Mesendoderm (in vitro differentiated cells): Measurements from ENCODE around the gene SLC25A19.
"Not testable (repeated sequence)": the region's sequence is repeated elsewhere in the genome, so short reads cannot be mapped to it uniquely, and the experiment has no call there.

Experiments used
- DNase-seq: peaks from one replicate; pipeline ENCODE4 v3.0.0; 2013
- H2AK5ac ChIP-seq: 2 replicates; pipeline ENCODE4 v1.6.1; 2013; ENCODE audit warnings: low read length, inconsistent platforms
- H2BK120ac ChIP-seq: 2 replicates; pipeline ENCODE4 v1.6.1; 2013; ENCODE audit warnings: low read depth, mild to moderate bottlenecking, low read length, moderate library complexity, mixed read lengths
- H2BK15ac ChIP-seq: replicated peaks from 2 replicates; pipeline ENCODE4 v1.6.1; 2013; ENCODE audit warnings: low read depth, mild to moderate bottlenecking, moderate library complexity
- H2BK5ac ChIP-seq: 2 replicates; pipeline ENCODE4 v1.6.1; 2013; ENCODE audit warnings: low read length, inconsistent platforms
- H3K18ac ChIP-seq: 2 replicates; pipeline ENCODE4 v1.6.1; 2013; ENCODE audit warnings: mild to moderate bottlenecking, low read length, mixed read lengths
- H3K23ac ChIP-seq: one replicate; pipeline ENCODE4 v1.6.1; 2013; ENCODE audit warnings: low read length
- H3K27ac ChIP-seq: 2 replicates; pipeline ENCODE4 v1.5.1; 2013; ENCODE audit warnings: low read depth, mild to moderate bottlenecking, inconsistent platforms, low read length, moderate library complexity
- H3K27me3 ChIP-seq: 2 replicates; pipeline ENCODE4 v1.6.1; 2013; ENCODE audit warnings: low read length, control low read depth, mild to moderate bottlenecking, inconsistent platforms; ENCODE audit not compliant: insufficient read depth, poor library complexity
- H3K36me3 ChIP-seq: 2 replicates; pipeline ENCODE4 v1.6.1; 2013; ENCODE audit warnings: low read length, inconsistent platforms; ENCODE audit not compliant: control insufficient read depth, insufficient read depth
- H3K4ac ChIP-seq: one replicate; pipeline ENCODE4 v1.6.1; 2013; ENCODE audit warnings: low read depth, mild to moderate bottlenecking, low read length, moderate library complexity
- H3K4me1 ChIP-seq: 2 replicates; pipeline ENCODE4 v1.6.1; 2013; ENCODE audit warnings: low read depth, low read length, inconsistent platforms; ENCODE audit not compliant: control insufficient read depth
- H3K4me2 ChIP-seq: 2 replicates; pipeline ENCODE4 v1.6.1; 2013; ENCODE audit warnings: low read length
- H3K4me3 ChIP-seq: 2 replicates; pipeline ENCODE4 v1.5.1; 2013; ENCODE audit warnings: mild to moderate bottlenecking, low read length
- H3K56ac ChIP-seq: one replicate; pipeline ENCODE4 v1.6.1; 2013; ENCODE audit warnings: low read length
- H3K79me1 ChIP-seq: 2 replicates; pipeline ENCODE4 v1.6.1; 2013; ENCODE audit warnings: low read length, inconsistent platforms
- H3K79me2 ChIP-seq: 2 replicates; pipeline ENCODE4 v1.6.1; 2013; ENCODE audit warnings: mild to moderate bottlenecking, low read length; ENCODE audit not compliant: control insufficient read depth, insufficient read depth
- H3K9ac ChIP-seq: 2 replicates; pipeline ENCODE4 v1.6.1; 2013; ENCODE audit warnings: low read length, inconsistent platforms
- H4K5ac ChIP-seq: one replicate; pipeline ENCODE4 v1.6.1; 2013; ENCODE audit warnings: low read length
- H4K8ac ChIP-seq: one replicate; pipeline ENCODE4 v1.6.1; 2013; ENCODE audit warnings: low read depth, mild to moderate bottlenecking, control low read depth, low read length, moderate library complexity
- WGBS: extraction: QIAGEN DNeasy Blood & Tissue Kit; methylation state at CpG from one replicate; pipeline ENCODE4 v1.1.7; 2013; ENCODE audit warnings: low lambda C conversion rate, missing lambda C conversion rate; ENCODE audit not compliant: insufficient coverage; ENCODE audit errors: extremely low coverage; 5-methylcytosine and 5-hydroxymethylcytosine counted together

SLC25A19 gene

DNA sequence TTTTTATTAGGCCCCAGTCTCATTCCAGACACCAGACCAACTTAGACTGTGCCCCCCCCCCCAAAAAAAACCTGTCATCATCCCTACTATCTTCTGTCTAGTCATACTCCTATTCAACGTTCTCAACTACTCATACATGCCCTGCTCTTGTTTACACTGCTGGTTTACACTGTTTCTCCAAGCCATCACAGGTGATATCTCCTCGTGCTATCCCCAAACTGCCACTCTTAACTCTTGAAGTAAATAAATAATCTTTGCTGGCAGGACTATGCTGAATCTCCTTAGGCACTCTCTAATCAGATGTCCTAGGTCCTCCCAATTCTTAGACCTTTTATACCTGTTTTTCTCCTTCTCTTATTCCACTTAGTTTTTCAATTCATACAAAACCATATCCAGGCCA, 32.0 kb downstream of the SLC25A19 start:
- H3K4ac ChIP-seq, H3K4me1 ChIP-seq, H3K18ac ChIP-seq, H4K5ac ChIP-seq, H3K4me3 ChIP-seq, DNase-seq, H2BK15ac ChIP-seq, H3K56ac ChIP-seq, H3K9ac ChIP-seq, H2BK5ac ChIP-seq, H3K36me3 ChIP-seq, H2AK5ac ChIP-seq, H3K27ac ChIP-seq, H3K23ac ChIP-seq, H2BK120ac ChIP-seq, H3K27me3 ChIP-seq, H4K8ac ChIP-seq, H3K4me2 ChIP-seq: not testable (repeated sequence)
- peaks cover 30% of the 10 kb centered on the region for H3K79me2 ChIP-seq
- WGBS: no CpG with 5 or more reads among the region's 2 CpGs
- H3K79me1 ChIP-seq: peaks cover 19% of the 10 kb centered on the region

DNA sequence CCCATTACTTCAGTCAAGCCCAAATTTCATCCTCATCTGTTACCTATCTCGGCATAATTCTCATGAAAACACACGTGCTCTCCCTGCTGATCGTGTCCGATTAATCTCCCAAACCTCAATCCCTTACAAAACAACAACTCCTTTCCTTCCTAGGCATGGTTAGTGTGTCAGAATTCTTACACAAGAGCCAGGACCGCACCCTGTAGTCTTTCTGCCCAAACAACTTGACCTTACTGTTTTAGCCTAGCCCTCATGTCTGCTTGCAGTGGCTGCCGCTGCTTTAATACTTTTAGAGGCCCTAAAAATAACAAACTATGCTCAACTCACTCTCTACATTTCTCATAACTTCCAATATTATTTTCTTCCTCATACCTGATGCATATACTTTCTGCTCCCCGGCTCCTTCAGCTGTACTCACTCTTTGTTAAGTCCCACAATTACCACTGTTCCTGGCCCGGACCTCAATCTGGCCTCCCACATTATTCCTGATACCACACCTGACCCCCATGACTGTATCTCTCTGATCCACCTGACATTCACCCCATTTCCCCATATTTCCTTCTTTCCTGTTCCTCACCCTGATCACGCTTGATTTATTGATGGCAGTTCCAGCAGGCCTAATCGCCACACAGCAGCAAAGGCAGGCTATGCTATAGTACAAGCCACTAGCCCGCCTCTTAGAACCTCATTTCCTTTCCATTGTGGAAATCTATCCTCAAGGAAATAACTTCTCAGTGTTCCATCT, 33.1 kb downstream of the SLC25A19 start:
- H3K36me3 ChIP-seq: not testable (repeated sequence)

DNA sequence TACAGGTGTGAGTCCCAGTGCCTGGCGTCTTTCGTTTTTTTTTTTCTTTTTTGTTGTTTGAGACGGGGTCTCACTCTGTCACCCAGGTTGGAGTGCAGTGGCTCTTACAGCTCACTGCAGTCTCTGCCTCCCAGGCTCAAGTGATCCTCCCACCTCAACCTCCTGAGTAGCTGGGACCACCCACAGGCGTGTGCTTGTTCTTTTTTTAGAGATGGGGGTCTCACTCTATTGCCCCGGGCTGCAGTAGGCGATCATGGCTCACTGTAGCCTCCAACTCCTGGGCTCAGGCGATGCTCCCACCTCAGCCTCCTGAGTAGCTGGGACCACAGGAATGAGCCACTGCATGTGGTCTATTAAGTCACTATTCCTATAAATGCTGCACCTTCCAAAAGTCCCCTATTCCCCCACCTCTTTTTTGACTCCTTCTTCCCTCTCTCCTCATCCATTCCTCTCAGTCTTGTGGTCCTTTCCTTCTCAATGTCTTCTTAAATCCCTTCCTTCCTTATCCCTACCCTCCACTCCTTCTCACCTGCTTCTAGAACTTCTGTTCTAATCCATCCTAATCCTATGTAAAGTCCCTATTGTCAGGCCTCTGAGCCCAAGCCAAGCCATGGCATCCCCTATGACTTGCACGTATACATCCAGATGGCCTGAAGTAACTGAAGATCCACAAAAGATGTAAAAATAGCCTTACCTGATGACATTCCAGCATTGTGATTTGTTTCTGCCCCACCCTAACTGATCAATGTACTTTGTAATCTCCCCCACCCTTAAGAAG, 37.0 kb downstream of the SLC25A19 start:
- H4K5ac ChIP-seq: no peak overlapping the region
- H3K27ac ChIP-seq: no peak overlapping the region
- no peak overlapping the region for H3K4ac ChIP-seq
- H2AK5ac ChIP-seq: no peak overlapping the region
- no peak overlapping the region for H3K56ac ChIP-seq
- H3K18ac ChIP-seq: no peak overlapping the region
- DNase-seq: no peak
- H3K79me2 ChIP-seq: peaks cover 6% of the 10 kb centered on the region
- no peak overlapping the region for H3K9ac ChIP-seq
- no peak overlapping the region for H2BK15ac ChIP-seq
- H3K23ac ChIP-seq: no peak overlapping the region
- peaks cover 9% of the 10 kb centered on the region for H3K79me1 ChIP-seq
- H2BK5ac ChIP-seq: no peak overlapping the region
- H3K27me3 ChIP-seq: no peaks in the 10 kb centered on the region
- H3K4me3 ChIP-seq: no peak overlapping the region
- no peaks in the 10 kb centered on the region for H3K36me3 ChIP-seq
- no peaks in the 10 kb centered on the region for H3K4me1 ChIP-seq
- H3K4me2 ChIP-seq: no peak overlapping the region
- no peak overlapping the region for H4K8ac ChIP-seq
- H2BK120ac ChIP-seq: no peak overlapping the region
- no CpG with 5 or more reads among the region's 8 CpGs for WGBS

More for the DNA sequence above, 33.1 kb downstream of the SLC25A19 start:
- not testable (repeated sequence) for H2BK5ac ChIP-seq, H2AK5ac ChIP-seq, H3K9ac ChIP-seq, DNase-seq, H3K56ac ChIP-seq, H4K5ac ChIP-seq, H3K23ac ChIP-seq, H3K27ac ChIP-seq, H4K8ac ChIP-seq, H2BK120ac ChIP-seq, H3K27me3 ChIP-seq, H3K4me1 ChIP-seq, H3K18ac ChIP-seq, H3K4me2 ChIP-seq, H2BK15ac ChIP-seq, H3K4me3 ChIP-seq, H3K4ac ChIP-seq
- H3K79me1 ChIP-seq: peaks cover 16% of the 10 kb centered on the region
- 100% methylated on average over 1 of the region's 11 CpGs for WGBS
- H3K79me2 ChIP-seq: peaks cover 24% of the 10 kb centered on the region

DNA sequence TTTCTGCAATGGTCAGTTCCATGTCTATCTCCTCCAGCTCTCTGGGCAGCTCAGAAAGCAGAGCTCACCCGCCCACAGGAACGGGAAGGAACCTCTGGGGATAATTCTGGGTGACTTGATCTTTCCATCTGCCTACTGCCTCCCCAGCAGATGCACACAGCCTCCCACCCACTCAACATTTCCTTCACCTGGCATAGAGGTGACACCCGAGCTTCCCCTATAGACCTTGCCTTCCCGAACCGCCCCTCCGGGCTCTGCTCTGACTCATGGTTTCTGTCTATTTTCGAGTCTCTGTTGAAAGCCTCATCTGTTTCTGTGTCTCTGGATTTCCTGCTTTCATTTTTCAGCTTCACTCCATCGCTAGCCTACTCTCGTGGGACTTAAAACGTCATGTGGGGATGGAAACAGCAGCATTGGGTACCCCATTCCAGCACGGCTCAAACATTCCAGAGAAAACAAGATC, 39.2 kb downstream of the SLC25A19 start:
- no peak overlapping the region for H3K9ac ChIP-seq
- H3K56ac ChIP-seq: no peak overlapping the region
- DNase-seq: no peak
- H3K79me2 ChIP-seq: peaks cover 6% of the 10 kb centered on the region
- no peak overlapping the region for H4K8ac ChIP-seq
- H3K4me1 ChIP-seq: no peaks in the 10 kb centered on the region
- no peak overlapping the region for H2AK5ac ChIP-seq
- no peak overlapping the region for H2BK5ac ChIP-seq
- no CpG with 5 or more reads among the region's 11 CpGs for WGBS
- no peak overlapping the region for H2BK15ac ChIP-seq
- no peak overlapping the region for H3K27ac ChIP-seq
- H3K4ac ChIP-seq: no peak overlapping the region
- no peak overlapping the region for H3K18ac ChIP-seq
- H3K36me3 ChIP-seq: no peaks in the 10 kb centered on the region
- no peak overlapping the region for H3K23ac ChIP-seq
- H2BK120ac ChIP-seq: no peak overlapping the region
- H3K79me1 ChIP-seq: peaks cover 9% of the 10 kb centered on the region
- no peaks in the 10 kb centered on the region for H3K27me3 ChIP-seq
- H3K4me2 ChIP-seq: no peak overlapping the region
- no peak overlapping the region for H3K4me3 ChIP-seq
- no peak overlapping the region for H4K5ac ChIP-seq

DNA sequence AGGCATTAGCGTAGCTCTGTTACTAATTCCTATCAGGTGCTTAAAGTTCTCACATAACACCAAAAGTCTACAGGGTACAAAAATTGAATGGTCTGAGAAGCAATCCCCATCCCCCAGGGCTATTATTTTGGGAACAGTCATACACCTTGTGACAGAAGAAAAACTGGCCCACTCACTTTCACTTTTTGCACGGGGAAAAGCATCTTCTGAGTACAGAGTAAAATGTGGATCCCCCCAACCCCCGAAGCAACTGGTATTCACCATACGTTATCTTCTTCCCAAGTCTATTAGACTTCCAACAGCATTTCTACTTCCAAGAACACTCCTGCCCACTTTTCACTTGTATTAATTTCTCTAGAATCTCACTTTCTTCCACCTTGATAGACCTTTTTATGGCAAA, 39.7 kb downstream of the SLC25A19 start:
- peaks cover 6% of the 10 kb centered on the region for H3K79me2 ChIP-seq
- WGBS: no CpG with 5 or more reads among the region's 4 CpGs
- H2AK5ac ChIP-seq: no peak overlapping the region
- no peak overlapping the region for H4K5ac ChIP-seq
- no peak overlapping the region for H4K8ac ChIP-seq
- no peak overlapping the region for H2BK15ac ChIP-seq
- peaks cover 9% of the 10 kb centered on the region for H3K79me1 ChIP-seq
- no peak overlapping the region for H2BK120ac ChIP-seq
- H3K56ac ChIP-seq: no peak overlapping the region
- H3K23ac ChIP-seq: no peak overlapping the region
- H3K4me1 ChIP-seq: no peaks in the 10 kb centered on the region
- H3K27ac ChIP-seq: no peak overlapping the region
- H3K4me3 ChIP-seq: no peak overlapping the region
- no peak overlapping the region for H3K18ac ChIP-seq
- H3K27me3 ChIP-seq: no peaks in the 10 kb centered on the region
- DNase-seq: no peak
- no peak overlapping the region for H3K4ac ChIP-seq
- H2BK5ac ChIP-seq: no peak overlapping the region
- H3K36me3 ChIP-seq: no peaks in the 10 kb centered on the region
- no peak overlapping the region for H3K9ac ChIP-seq
- no peak overlapping the region for H3K4me2 ChIP-seq
